GM10847 (cell line): ENCODE results near the gene PSMD14.

Experiments used
- POLR2A ChIP-seq: IDR thresholded peaks from 2 replicates; pipeline ENCODE4 v1.6.1; 2011; ENCODE audit not compliant: insufficient read length; ENCODE audit errors: extremely low read depth

The PSMD14 gene

DNA sequence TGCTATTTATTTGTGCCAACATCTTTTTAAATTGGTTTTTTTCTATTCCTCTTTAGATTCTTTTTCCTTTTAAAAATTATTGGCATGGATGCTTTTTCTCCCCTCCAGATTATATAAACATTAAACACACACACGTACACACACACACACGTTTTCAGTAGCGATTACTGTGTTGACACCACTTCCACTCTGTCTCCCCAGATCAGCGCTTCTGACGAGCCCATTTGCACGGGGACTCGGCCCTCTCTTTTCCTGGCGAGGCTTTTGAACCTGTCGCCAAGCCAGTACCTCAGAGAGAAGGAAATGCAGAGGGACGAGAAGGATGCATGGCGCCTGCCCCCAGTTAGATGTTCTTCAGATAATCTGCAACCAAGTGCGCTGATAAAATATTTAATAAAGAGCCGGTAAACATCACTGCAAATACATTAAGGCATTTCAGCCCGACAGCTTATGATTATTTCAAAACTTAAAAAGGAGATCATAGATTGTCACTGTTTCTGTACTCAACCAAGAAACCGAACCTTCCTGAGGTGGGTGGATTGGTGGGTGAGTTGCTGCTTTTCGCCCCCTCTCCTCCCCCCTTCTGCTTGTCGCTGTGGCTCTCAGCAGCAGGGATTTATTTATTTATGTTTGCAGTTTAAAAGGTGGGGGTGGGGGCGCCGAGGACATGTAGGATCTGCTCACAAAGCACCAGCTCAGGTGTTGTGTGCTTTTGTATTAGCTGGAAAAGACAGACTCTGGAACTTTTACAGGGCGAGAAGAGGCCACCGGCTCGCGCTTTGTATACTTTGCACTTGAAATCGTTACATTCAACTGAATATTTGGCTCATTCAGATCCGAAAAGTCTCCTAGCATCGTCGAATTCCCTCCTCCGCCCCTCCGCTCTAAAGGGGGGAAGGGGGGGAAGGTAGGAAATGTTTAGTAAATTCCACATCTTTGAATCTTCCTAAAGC, 107.1 kb downstream of the PSMD14 start:
- no peak for TF ChIP-seq POLR2A

DNA sequence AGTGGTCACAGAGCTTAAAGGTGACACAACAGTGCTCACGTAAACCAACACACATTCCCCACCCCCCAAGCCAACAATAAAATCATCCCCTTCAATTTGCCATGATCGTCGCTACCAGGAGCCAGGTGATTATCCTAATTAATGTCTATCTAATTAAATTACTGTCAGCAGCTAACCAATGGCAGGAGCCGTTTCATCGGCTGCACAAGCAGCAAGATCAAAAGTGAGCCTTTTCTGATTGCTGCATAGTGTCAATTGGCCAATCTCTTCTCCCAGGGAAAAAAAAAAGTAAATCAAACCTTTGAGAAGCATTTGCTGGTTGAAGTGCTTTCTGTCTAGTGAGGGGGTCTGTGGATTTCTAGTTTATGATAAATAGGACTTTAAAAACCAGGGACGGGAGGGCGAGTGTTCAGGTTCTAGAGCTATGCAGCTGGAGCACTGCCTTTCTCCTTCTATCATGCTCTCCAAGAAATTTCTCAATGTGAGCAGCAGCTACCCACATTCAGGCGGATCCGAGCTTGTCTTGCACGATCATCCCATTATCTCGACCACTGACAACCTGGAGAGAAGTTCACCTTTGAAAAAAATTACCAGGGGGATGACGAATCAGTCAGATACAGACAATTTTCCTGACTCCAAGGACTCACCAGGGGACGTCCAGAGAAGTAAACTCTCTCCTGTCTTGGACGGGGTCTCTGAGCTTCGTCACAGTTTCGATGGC, 107.9 kb downstream of the PSMD14 start, which contains the start of gene TBR1:
Gene TBR1 (plus strand): TSS at position 311 of the 721 bp plus-strand sequence. CDS start 114 bp downstream, at position 425.
- no peak for TF ChIP-seq POLR2A

DNA sequence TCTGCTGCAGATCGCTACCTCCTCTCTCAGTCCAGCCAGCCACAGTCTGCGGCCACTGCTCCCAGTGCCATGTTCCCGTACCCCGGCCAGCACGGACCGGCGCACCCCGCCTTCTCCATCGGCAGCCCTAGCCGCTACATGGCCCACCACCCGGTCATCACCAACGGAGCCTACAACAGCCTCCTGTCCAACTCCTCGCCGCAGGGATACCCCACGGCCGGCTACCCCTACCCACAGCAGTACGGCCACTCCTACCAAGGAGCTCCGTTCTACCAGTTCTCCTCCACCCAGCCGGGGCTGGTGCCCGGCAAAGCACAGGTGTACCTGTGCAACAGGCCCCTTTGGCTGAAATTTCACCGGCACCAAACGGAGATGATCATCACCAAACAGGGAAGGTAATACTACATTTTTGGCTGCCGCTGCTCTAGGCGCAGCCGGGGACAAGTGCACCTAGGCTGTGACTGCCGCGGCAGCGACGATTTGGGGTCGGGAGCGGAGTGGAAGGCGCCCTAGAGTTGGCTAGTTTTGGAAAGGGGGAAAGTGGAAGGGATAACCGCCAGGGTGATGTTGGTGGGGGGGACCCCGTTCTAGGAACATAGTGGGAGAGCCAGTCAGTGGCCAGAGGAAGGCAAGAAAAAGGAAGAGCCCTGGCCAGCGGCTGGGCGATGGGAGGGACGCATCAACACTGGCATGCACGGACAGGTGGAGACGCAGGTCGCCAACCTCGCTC, 108.6 kb downstream of the PSMD14 start:
- no peak for TF ChIP-seq POLR2A

- TF ChIP-seq POLR2A, result no peak
Measured at GRCh38 chr2:161417438-161418274, 109.4 kb downstream of the PSMD14 start.

GRCh38 chr2:161418275-161418714, 110.1 kb downstream of the PSMD14 start:
- TF ChIP-seq POLR2A, result no peak

DNA sequence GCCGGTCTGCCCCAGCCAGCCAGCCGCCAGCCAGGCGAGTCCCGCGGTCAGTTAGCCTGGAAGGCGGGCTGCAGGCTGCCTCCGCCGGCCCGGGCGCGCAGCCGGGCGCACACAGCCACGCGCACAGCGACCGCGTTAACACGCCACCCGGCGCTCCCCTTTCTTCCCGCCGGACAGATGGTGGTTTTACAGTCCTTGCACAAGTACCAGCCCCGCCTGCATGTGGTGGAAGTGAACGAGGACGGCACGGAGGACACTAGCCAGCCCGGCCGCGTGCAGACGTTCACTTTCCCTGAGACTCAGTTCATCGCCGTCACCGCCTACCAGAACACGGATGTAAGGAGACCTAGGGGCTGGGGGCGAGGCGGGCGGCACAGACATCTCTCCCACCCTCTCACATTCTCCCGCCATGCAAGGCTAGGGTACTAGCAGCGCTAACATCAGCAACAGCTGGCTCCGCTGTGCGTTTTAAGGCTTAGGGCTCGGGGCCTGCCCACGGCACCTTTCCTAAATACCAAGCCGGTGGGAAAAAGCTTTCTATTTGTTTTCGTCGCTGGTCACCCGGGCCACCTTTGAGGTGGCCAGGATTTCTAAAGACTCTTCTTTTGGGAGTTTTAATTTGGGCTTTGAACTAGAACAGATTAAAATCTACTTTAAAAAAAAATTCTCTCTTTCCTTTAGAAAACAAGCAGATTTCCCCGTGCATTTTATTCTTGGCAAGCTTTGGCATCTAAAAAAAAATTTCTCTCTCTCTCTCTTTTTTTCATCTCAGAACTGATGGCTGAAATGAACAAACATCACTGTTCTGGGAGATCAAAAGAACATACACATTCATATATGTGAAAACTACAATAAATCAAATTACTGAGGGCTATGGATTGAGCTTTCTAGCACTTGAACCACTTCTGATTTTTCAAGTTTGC, 110.8 kb downstream of the PSMD14 start:
- no peak for TF ChIP-seq POLR2A

DNA sequence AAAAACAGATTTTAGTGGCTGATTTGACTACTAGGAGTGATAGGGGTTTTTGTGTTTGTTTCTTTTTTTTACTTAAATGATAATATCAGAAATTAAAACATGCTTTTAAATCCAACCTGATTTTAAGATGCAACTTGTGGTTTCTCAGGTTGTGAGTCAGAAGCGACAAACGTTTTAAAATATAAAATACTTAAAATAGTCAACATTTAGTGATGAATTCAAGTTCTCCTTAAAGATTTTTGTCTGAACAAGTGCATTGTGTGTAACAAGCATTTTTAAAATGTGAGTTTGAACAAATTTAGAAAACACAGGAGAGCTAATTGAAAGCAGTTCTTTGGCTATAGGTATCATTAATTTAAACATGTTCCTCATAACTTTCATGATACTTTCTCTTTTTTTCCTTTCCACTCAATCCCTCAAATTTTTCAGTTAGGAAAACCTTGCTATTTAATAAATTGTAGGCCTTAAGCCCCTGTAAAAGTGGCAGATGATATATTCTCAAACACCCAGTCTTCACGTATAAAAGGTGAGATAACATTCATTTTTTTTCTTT, 111.5 kb downstream of the PSMD14 start:
- TF ChIP-seq POLR2A, result no peak

DNA sequence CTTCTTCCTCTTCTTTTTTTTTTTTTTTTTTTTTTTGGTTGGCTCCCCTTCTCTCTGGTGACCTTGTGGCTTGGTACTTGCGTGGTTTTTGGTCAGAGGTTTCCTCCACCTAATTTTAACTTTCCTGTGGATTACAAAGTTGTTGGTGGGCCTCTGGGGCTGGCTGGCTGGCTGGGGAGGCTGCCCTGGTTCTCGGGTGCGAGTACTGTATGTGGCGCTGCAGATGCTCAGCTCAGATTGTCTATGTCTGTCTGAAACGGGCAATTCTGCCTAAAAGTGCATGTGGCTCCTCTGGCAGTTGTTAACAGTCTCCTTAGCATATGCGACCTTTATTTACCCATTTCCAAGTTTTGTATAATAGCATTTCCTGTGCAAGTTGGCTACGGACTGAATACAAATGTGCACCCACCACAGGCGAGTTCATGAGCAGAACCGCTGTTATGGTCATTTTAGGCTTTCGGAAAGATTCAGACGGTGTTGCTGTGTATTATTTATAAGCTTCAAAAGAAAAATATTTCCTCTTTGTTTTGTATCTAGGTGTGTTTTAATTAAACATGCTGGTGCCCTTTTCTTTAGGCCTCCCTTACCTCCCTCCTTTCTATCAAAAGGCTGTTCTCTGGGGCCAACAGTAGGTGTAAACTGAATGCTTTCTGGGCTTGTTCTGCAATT, 112.3 kb downstream of the PSMD14 start:
- TF ChIP-seq POLR2A, result no peak

- TF ChIP-seq POLR2A, result no peak
Measured at GRCh38 chr2:161421686-161422085, 113.5 kb downstream of the PSMD14 start.

GRCh38 chr2:161422816-161423403, 114.7 kb downstream of the PSMD14 start:
- no peak for TF ChIP-seq POLR2A

DNA sequence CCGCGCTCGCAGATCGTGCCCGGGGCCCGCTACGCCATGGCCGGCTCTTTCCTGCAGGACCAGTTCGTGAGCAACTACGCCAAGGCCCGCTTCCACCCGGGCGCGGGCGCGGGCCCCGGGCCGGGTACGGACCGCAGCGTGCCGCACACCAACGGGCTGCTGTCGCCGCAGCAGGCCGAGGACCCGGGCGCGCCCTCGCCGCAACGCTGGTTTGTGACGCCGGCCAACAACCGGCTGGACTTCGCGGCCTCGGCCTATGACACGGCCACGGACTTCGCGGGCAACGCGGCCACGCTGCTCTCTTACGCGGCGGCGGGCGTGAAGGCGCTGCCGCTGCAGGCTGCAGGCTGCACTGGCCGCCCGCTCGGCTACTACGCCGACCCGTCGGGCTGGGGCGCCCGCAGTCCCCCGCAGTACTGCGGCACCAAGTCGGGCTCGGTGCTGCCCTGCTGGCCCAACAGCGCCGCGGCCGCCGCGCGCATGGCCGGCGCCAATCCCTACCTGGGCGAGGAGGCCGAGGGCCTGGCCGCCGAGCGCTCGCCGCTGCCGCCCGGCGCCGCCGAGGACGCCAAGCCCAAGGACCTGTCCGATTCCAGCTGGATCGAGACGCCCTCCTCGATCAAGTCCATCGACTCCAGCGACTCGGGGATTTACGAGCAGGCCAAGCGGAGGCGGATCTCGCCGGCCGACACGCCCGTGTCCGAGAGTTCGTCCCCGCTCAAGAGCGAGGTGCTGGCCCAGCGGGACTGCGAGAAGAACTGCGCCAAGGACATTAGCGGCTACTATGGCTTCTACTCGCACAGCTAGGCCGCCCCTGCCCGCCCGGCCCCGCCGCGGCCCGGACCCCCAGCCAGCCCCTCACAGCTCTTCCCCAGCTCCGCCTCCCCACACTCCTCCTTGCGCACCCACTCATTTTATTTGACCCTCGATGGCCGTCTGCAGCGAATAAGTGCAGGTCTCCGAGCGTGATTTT, 115.5 kb downstream of the PSMD14 start:
- no peak for TF ChIP-seq POLR2A

- no peak for TF ChIP-seq POLR2A
Measured at GRCh38 chr2:161424394-161424769, 116.2 kb downstream of the PSMD14 start.
